ENCODE results near the gene DTYMK. TPM values are rescaled to one million over a fixed set of nuclear protein-coding genes. Genes with fewer than 3 reads are reported as not detected.

DTYMK gene
- total RNA-seq, 1 donor = 14.1 TPM

- peaks cover 22% of the 10 kb centered on the region for H3K4me1 ChIP-seq (ENCODE audit: insufficient read depth, low read length)
- no peak for DNase-seq (ENCODE audit: insufficient read length, low spot score, missing footprints)
Measured at GRCh38 chr2:241689306-241689705, 2.7 kb upstream of the DTYMK start.

GRCh38 chr2:241686324-241686649 is 328 bp downstream of the DTYMK start:
- peak overlapping the region; percentile 99 for H3K4me3 ChIP-seq (ENCODE audit: insufficient read depth, low read length)
- H3K4me2 ChIP-seq (ENCODE audit: insufficient read depth, low read length) = peak overlapping the region; percentile 94
- peaks cover 25% of the 10 kb centered on the region for H3K4me1 ChIP-seq (ENCODE audit: insufficient read depth, low read length)
- no peak for TF ChIP-seq CTCF (IDR thresholded peaks at IDR 0.05; ENCODE audit: extremely low read depth, low read depth, low read length)
- DNase-seq (ENCODE audit: insufficient read length, low spot score, missing footprints) = no peak
- no peaks in the 10 kb centered on the region for H3K9me3 ChIP-seq (ENCODE audit: low read depth, low read length)
- H3K27ac ChIP-seq (ENCODE audit: low read depth, low read length) = peak overlapping the region; percentile 72
- peaks cover 43% of the 10 kb centered on the region for H3K36me3 ChIP-seq (ENCODE audit: insufficient read depth, low read length)
- peak overlapping the region; percentile 59 for H2AFZ ChIP-seq (ENCODE audit: low read length)
- peaks cover 62% of the 10 kb centered on the region for H3K79me2 ChIP-seq (ENCODE audit: insufficient read depth, low read length)
- H4K20me1 ChIP-seq (ENCODE audit: insufficient read depth, low read length) = no peaks in the 10 kb centered on the region
- no peaks in the 10 kb centered on the region for H3K27me3 ChIP-seq (ENCODE audit: insufficient read depth, low read length)

More at GRCh38 chr2:241689306-241689705, 2.7 kb upstream of the DTYMK start:
- Histone ChIP-seq H4K20me1 (ENCODE audit: insufficient read depth, low read length) (no peaks in the 10 kb centered on the region), H2AFZ (ENCODE audit: low read length) (no peak overlapping the region), H3K27me3 (ENCODE audit: insufficient read depth, low read length) (no peaks in the 10 kb centered on the region), H3K4me3 (ENCODE audit: insufficient read depth, low read length) (no peak overlapping the region), H3K27ac (ENCODE audit: low read depth, low read length) (no peak overlapping the region), H3K4me2 (ENCODE audit: insufficient read depth, low read length) (no peak overlapping the region), H3K79me2 (ENCODE audit: insufficient read depth, low read length) (peaks cover 45% of the 10 kb centered on the region), H3K9me3 (ENCODE audit: low read depth, low read length) (no peaks in the 10 kb centered on the region), H3K36me3 (ENCODE audit: insufficient read depth, low read length) (peaks cover 31% of the 10 kb centered on the region)
- no peak for TF ChIP-seq CTCF (IDR thresholded peaks at IDR 0.05; ENCODE audit: extremely low read depth, low read depth, low read length)

GRCh38 chr2:241680827-241681599 is 5.6 kb downstream of the DTYMK start:
- Histone ChIP-seq H3K9me3 (ENCODE audit: low read depth, low read length) (no peaks in the 10 kb centered on the region), H3K4me1 (ENCODE audit: insufficient read depth, low read length) (peaks cover 29% of the 10 kb centered on the region), H3K36me3 (ENCODE audit: insufficient read depth, low read length) (peaks cover 63% of the 10 kb centered on the region), H3K79me2 (ENCODE audit: insufficient read depth, low read length) (peaks cover 46% of the 10 kb centered on the region), H2AFZ (ENCODE audit: low read length) (peak overlapping the region; percentile 54), H3K27ac (ENCODE audit: low read depth, low read length) (peak overlapping the region; percentile 80), H3K27me3 (ENCODE audit: insufficient read depth, low read length) (no peaks in the 10 kb centered on the region), H4K20me1 (ENCODE audit: insufficient read depth, low read length) (no peaks in the 10 kb centered on the region), H3K4me2 (ENCODE audit: insufficient read depth, low read length) (peak overlapping the region; percentile 71), H3K4me3 (ENCODE audit: insufficient read depth, low read length) (peak overlapping the region; percentile 42)
- DNase-seq (ENCODE audit: insufficient read length, low spot score, missing footprints) = peak; percentile 100
- no peak for TF ChIP-seq CTCF (IDR thresholded peaks at IDR 0.05; ENCODE audit: extremely low read depth, low read depth, low read length)

- Histone ChIP-seq H2AFZ (ENCODE audit: low read length) (no peak overlapping the region), H4K20me1 (ENCODE audit: insufficient read depth, low read length) (no peaks in the 10 kb centered on the region), H3K79me2 (ENCODE audit: insufficient read depth, low read length) (peaks cover 38% of the 10 kb centered on the region), H3K4me2 (ENCODE audit: insufficient read depth, low read length) (no peak overlapping the region), H3K36me3 (ENCODE audit: insufficient read depth, low read length) (peaks cover 69% of the 10 kb centered on the region), H3K4me1 (ENCODE audit: insufficient read depth, low read length) (peaks cover 23% of the 10 kb centered on the region), H3K4me3 (ENCODE audit: insufficient read depth, low read length) (no peak overlapping the region), H3K9me3 (ENCODE audit: low read depth, low read length) (no peaks in the 10 kb centered on the region), H3K27ac (ENCODE audit: low read depth, low read length) (peak overlapping the region; percentile 80), H3K27me3 (ENCODE audit: insufficient read depth, low read length) (no peaks in the 10 kb centered on the region)
- TF ChIP-seq CTCF (IDR thresholded peaks at IDR 0.05; ENCODE audit: extremely low read depth, low read depth, low read length) = no peak
- no peak for DNase-seq (ENCODE audit: insufficient read length, low spot score, missing footprints)
Measured at GRCh38 chr2:241680044-241680443, 6.6 kb downstream of the DTYMK start.

Data from osteoblast (primary cell).